Kidney epithelial cell (primary cell): ENCODE measurements around the gene CORO2A. TPM values are rescaled to one million over a fixed set of nuclear protein-coding genes. Genes with fewer than 3 reads are reported as not detected.

Experiments
- DNase-seq: peaks from one replicate; pipeline ENCODE4 v3.0.0-alpha.2; 2010; ENCODE audit warnings: low read depth
- H3K27me3 ChIP-seq: 2 replicates; pipeline ENCODE4 v1.6.0; 2011; ENCODE audit warnings: low read length; ENCODE audit not compliant: control insufficient read depth, insufficient read depth
- H3K36me3 ChIP-seq: 2 replicates; pipeline ENCODE4 v1.5.1; 2011; ENCODE audit warnings: low read length; ENCODE audit not compliant: control insufficient read depth, insufficient read depth
- H3K4me3 ChIP-seq: 2 replicates; pipeline ENCODE4 v1.5.1; 2011; ENCODE audit warnings: low read depth, mild to moderate bottlenecking, control low read depth, low read length
- total RNA-seq: library from RNA; depleted of rRNA; stranded (reverse); fragments of >200 nt; gene quantifications from 2 replicates; pipeline ENCODE4 v1.2.3, GENCODE V29; 2015
- TF ChIP-seq, protein P1 (sequence below): IDR thresholded peaks from 2 replicates; pipeline ENCODE4 v1.5.1; 2011; ENCODE audit warnings: mild to moderate bottlenecking, moderate library complexity, low read length, control low read depth, inconsistent platforms; ENCODE audit not compliant: insufficient read depth, poor library complexity, severe bottlenecking

Gene CORO2A
- total RNA-seq, 1 donor from 2014 or later: 7.8 TPM

DNA sequence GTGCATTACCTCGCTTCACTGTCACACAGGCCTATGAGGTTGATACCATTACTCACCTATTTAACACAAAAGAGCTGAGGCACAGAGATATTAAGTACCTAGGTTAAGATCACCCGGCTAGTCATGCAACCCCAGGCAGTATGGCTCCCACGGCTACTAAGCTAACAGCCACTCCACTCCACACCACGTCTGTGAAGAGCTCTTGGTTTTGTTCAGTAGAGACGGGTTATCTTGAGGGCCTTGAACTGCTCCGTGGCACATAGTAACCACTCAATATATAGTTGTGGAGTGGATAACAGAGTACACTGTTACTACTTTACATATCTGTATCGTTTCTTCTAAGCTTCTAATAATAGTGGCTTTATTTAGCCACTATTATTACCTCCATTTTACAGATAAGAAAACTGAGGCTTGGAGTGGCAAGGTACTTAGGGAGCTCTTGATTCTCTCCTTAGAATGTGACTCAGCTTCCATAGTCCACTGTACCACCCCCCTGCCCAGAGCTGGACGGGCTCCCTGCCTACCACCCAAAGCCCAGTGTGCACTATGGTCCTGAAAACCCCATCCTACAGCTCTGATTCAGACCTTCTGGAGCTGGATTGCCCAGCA is 1.0 kb upstream of the CORO2A start:
- peak overlapping the region; percentile 72 for H3K4me3 ChIP-seq
- DNase-seq: no peak

DNA sequence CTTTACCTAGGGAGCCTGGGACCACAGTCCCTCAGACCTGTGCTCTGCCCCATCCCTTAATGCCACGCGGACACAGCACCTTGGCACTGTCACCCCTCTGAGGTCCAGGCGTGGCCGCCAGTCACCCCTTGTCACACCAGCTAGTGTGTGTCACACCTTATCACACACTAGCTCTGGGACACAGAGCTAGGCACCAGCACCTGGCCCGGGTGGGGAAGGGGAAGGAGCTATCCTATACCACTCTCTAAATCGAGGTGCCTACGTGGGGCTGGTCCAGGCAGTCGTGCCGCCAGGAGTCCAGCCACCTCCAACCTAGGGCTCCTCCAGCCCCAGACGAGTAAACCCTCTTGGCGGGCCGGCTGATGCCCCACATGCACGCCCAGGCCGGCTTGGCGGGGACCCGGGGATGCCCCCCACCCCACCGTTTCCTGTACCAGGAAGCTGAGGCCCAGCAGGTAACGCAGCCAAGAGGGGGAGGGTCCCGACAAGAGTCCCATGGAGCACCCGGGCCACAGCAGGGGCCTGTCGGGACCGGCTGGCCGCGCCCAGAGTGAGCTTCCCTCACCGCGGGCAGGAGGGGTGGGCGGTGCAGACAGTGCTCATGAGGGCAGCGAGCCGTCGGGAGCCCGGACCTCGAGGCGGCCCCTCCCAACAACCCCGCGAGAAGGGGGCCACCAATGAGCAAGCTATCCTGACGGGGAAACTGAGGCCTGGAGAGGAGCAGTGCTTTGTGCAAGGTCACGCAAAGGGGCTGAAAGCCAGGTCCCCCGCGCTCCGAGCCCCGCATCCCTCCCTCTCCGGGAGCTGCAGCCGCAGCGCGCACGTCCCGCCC is 550 bp downstream of the CORO2A start:
- DNase-seq: no peak
- no peaks in the 10 kb centered on the region for H3K27me3 ChIP-seq
- TF ChIP-seq, protein P1, sequence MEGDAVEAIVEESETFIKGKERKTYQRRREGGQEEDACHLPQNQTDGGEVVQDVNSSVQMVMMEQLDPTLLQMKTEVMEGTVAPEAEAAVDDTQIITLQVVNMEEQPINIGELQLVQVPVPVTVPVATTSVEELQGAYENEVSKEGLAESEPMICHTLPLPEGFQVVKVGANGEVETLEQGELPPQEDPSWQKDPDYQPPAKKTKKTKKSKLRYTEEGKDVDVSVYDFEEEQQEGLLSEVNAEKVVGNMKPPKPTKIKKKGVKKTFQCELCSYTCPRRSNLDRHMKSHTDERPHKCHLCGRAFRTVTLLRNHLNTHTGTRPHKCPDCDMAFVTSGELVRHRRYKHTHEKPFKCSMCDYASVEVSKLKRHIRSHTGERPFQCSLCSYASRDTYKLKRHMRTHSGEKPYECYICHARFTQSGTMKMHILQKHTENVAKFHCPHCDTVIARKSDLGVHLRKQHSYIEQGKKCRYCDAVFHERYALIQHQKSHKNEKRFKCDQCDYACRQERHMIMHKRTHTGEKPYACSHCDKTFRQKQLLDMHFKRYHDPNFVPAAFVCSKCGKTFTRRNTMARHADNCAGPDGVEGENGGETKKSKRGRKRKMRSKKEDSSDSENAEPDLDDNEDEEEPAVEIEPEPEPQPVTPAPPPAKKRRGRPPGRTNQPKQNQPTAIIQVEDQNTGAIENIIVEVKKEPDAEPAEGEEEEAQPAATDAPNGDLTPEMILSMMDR: no peak
- no peaks in the 10 kb centered on the region for H3K36me3 ChIP-seq
- peak overlapping the region; percentile 72 for H3K4me3 ChIP-seq

More for the DNA sequence above, 1.0 kb upstream of the CORO2A start:
- Histone ChIP-seq H3K36me3 (no peaks in the 10 kb centered on the region), H3K27me3 (no peaks in the 10 kb centered on the region)
- TF ChIP-seq, protein P1: no peak

DNA sequence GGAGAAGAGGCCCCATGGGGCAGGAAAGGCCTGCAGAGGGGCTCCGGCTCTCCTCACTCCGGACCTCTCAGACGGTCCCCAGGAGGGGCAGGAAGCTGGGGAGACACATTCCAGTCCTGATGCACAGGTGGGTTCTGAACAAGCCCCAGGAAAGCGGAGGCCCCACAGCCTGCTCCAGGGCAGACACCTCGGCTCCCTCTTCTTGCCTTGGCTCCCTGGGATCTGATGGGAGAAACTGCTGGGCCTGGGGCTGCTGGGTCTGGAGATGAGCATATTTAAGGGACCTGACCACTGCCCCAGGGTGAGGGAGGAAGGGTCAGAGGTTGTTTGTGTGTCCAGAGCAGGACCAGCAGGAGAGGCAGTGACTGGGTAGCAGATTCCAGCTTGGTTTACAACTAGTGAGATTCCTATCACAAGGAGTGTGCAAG is 1.2 kb downstream of the CORO2A start:
- DNase-seq: no peak
- H3K36me3 ChIP-seq: no peaks in the 10 kb centered on the region
- H3K4me3 ChIP-seq: no peak overlapping the region
- TF ChIP-seq, protein P1: no peak
- H3K27me3 ChIP-seq: no peaks in the 10 kb centered on the region

DNA sequence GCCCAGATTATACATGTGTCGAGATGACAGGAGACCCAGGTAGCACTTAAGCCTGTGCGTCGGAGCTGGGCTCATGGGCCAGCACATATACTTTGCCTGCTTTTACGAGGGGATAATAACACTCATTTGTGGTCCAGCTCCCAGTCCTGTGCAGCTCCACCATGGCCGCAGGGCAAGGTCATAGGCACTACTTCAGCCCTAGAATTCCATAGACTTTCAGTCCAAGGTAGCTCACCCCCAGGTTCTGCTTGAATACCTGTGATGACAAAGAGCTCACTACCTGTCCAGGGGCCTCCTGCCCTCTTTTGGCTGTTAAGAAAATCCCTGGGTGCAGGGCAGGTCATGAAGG is 1.7 kb downstream of the CORO2A start:
- no peaks in the 10 kb centered on the region for H3K27me3 ChIP-seq
- DNase-seq: no peak
- H3K36me3 ChIP-seq: no peaks in the 10 kb centered on the region
- H3K4me3 ChIP-seq: no peak overlapping the region
- TF ChIP-seq, protein P1: no peak

DNA sequence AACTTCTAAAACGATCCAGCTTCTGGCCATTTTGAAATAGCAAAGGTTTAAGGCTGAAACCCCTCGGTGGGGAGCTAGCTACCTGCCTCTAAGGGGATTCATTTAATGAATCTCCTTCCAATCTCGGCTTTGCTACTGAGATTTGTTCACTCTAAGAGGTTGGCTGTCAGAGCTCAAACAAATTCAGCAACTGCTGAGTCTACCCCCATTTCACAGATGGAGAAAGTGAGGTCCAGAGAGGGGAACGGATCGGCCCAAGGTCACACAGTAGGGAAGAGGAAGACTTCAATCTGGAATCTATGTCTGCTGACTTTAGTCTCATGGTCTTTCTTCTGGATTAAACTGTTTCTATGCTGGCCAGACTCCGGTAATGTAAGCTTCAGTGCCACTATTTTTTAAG is 3.0 kb downstream of the CORO2A start:
- no peaks in the 10 kb centered on the region for H3K36me3 ChIP-seq
- TF ChIP-seq, protein P1: no peak
- H3K4me3 ChIP-seq: no peak overlapping the region
- no peaks in the 10 kb centered on the region for H3K27me3 ChIP-seq
- no peak for DNase-seq
